GM23338 (cell line): ENCODE results near the gene MED19. TPM values are rescaled to one million over a fixed set of nuclear protein-coding genes. Genes with fewer than 3 reads are reported as not detected.

Source experiments
- ATAC-seq: fragments of 200-7000 bp; cut with Tn5 transposase; 3 replicates; pipeline ENCODE4 v1.9.1; 2020
- DNase-seq: peaks from one replicate; pipeline ENCODE4 v3.0.0-alpha.2; 2015; ENCODE audit warnings: low spot score
- H2AFZ ChIP-seq: fragments of 200-600 bp; sonication (generic); 2 replicates; pipeline ENCODE4 v1.8.0; 2016; ENCODE audit warnings: antibody characterized with exemption, mild to moderate bottlenecking, moderate library complexity
- H3F3A ChIP-seq: fragments of 200-600 bp; sonication (generic); replicated peaks from 2 replicates; pipeline ENCODE4 v1.8.0; 2017; ENCODE audit warnings: antibody characterized with exemption, mixed run types, low read depth
- H3K27ac ChIP-seq: fragments of 200-600 bp; sonication (generic); 2 replicates; pipeline ENCODE4 v1.6.1; 2016; ENCODE audit warnings: low read depth
- H3K27me3 ChIP-seq: fragments of 200-600 bp; sonication (generic); 2 replicates; pipeline ENCODE4 v1.8.0; 2016; ENCODE audit warnings: mild to moderate bottlenecking, mixed run types, moderate library complexity; ENCODE audit not compliant: insufficient read depth
- H3K36me3 ChIP-seq: fragments of 200-600 bp; sonication (generic); 2 replicates; pipeline ENCODE4 v1.8.0; 2016; ENCODE audit warnings: mild to moderate bottlenecking; ENCODE audit not compliant: insufficient read depth
- H3K4me1 ChIP-seq: fragments of 200-600 bp; sonication (generic); 2 replicates; pipeline ENCODE4 v1.8.0; 2016; ENCODE audit warnings: mild to moderate bottlenecking, moderate library complexity; ENCODE audit not compliant: insufficient read depth
- H3K4me2 ChIP-seq: fragments of 200-600 bp; sonication (generic); 2 replicates; pipeline ENCODE4 v1.7.1; 2017; ENCODE audit warnings: mixed run types
- H3K4me3 ChIP-seq: fragments of 200-600 bp; sonication (generic); 2 replicates; pipeline ENCODE4 v1.6.1; 2016; ENCODE audit warnings: mixed run types
- H3K79me2 ChIP-seq: fragments of 200-600 bp; sonication (generic); replicated peaks from 2 replicates; pipeline ENCODE4 v1.8.0; 2017; ENCODE audit warnings: mild to moderate bottlenecking; ENCODE audit not compliant: insufficient read depth
- H3K9me2 ChIP-seq: fragments of 200-600 bp; sonication (generic); 2 replicates; pipeline ENCODE4 v1.8.0; 2017; ENCODE audit not compliant: insufficient read depth
- H4K20me1 ChIP-seq: fragments of 200-600 bp; sonication (generic); replicated peaks from 2 replicates; pipeline ENCODE4 v1.8.0; 2017; ENCODE audit warnings: mild to moderate bottlenecking; ENCODE audit not compliant: insufficient read depth
- H3K27ac Mint-ChIP-seq: 2 replicates; pipeline ENCODE4 v1.8.0; 2020; ENCODE audit warnings: inconsistent platforms, mild to moderate bottlenecking, moderate library complexity, mixed read lengths
- H3K27me3 Mint-ChIP-seq: 3 replicates; pipeline ENCODE4 v1.8.0; 2022; ENCODE audit warnings: low read depth, mild to moderate bottlenecking, moderate library complexity, mixed read lengths, inconsistent platforms; ENCODE audit not compliant: insufficient read depth, poor library complexity
- H3K36me3 Mint-ChIP-seq: 3 replicates; pipeline ENCODE4 v1.8.0; 2021; ENCODE audit warnings: low read depth, mild to moderate bottlenecking, inconsistent platforms, moderate library complexity, mixed read lengths
- H3K4me1 Mint-ChIP-seq: 3 replicates; pipeline ENCODE4 v1.8.0; 2020; ENCODE audit warnings: mild to moderate bottlenecking, inconsistent platforms, mixed read lengths
- H3K4me3 Mint-ChIP-seq: 3 replicates; pipeline ENCODE4 v1.8.0; 2021; ENCODE audit warnings: moderate library complexity, mild to moderate bottlenecking, inconsistent platforms, mixed read lengths
- H3K9me3 Mint-ChIP-seq: 3 replicates; pipeline ENCODE4 v1.8.0; 2020; ENCODE audit warnings: moderate library complexity, mild to moderate bottlenecking, inconsistent platforms, mixed read lengths
- CREB1 ChIP-seq: fragments of 250-450 bp; sonication (Bioruptor Pico); IDR thresholded peaks from 2 replicates; pipeline ENCODE4 v1.5.0; 2020; ENCODE audit warnings: low read depth, mild to moderate bottlenecking, moderate library complexity
- CTCF ChIP-seq, 2 experiments: fragments of 200-600 bp in 1 of 2; sonication (generic) in 1 of 2; conservative IDR thresholded peaks; 2 replicates each; pipeline versions ENCODE4 v1.5.1 to v1.6.1; 2016 to 2017; ENCODE audit warnings: antibody characterized with exemption in 2 of 2, low read depth in 2 of 2, mild to moderate bottlenecking in 2 of 2, moderate library complexity in 1 of 2
- ETS1 ChIP-seq: IDR thresholded peaks from 2 replicates; pipeline ENCODE4 v1.6.1; 2016; ENCODE audit warnings: antibody characterized with exemption
- EZH2 ChIP-seq: fragments of 200-600 bp; sonication (generic); IDR thresholded peaks from one replicate; pipeline ENCODE4 v1.8.0; 2017; ENCODE audit warnings: antibody characterized with exemption, mild to moderate bottlenecking, low read depth; ENCODE audit not compliant: unreplicated experiment
- JUNB ChIP-seq: IDR thresholded peaks from one replicate; pipeline ENCODE4 v1.6.1; 2016; ENCODE audit warnings: antibody characterized with exemption; ENCODE audit not compliant: unreplicated experiment
- POLR2AphosphoS5 ChIP-seq: IDR thresholded peaks from 2 replicates; pipeline ENCODE4 v1.6.1; 2016; ENCODE audit warnings: antibody characterized with exemption, low read depth
- REST ChIP-seq: IDR thresholded peaks from one replicate; pipeline ENCODE4 v1.6.1; 2018; ENCODE audit warnings: antibody characterized with exemption; ENCODE audit not compliant: unreplicated experiment
- ZNF114 ChIP-seq: fragments of 250-450 bp; sonication (Bioruptor Pico); IDR thresholded peaks from 2 replicates; pipeline ENCODE4 v1.5.0; 2020; ENCODE audit warnings: mild to moderate bottlenecking, moderate library complexity
- ZNF331 ChIP-seq: fragments of 250-450 bp; sonication (Bioruptor Pico); IDR thresholded peaks from 2 replicates; pipeline ENCODE4 v1.5.0; 2020; ENCODE audit warnings: low read depth, mild to moderate bottlenecking, moderate library complexity
- polyA plus RNA-seq: library from polyadenylated mRNA; unstranded; fragments of >200 nt; fragmentation: Nextera tagmentation; extraction: Ambion mirVana; gene quantifications from 2 replicates; pipeline ENCODE4 v1.2.1, GENCODE V29; 2016
- total RNA-seq: library from RNA; depleted of rRNA; stranded (reverse); fragments of >200 nt; shearing (Covaris generic); gene quantifications from 2 replicates; pipeline ENCODE4 v1.2.3, GENCODE V29; 2014

The MED19 gene
- total and polyA plus RNA-seq, 2 experiments from 2014 or later: 17.7 to 64.9 TPM

- Histone ChIP-seq H3K4me1 (peaks cover 5% of the 10 kb centered on the region; the same call in 1 of the 2 replicates), H2AFZ (peak overlapping the region; percentile 0; the same call in 1 of the 2 replicates), H3K9me2 (no peaks in the 10 kb centered on the region), H3K27me3 (no peaks in the 10 kb centered on the region), H3K27ac (peak overlapping the region; percentile 88), H3K36me3 (peaks cover 13% of the 10 kb centered on the region; the same call in 1 of the 2 replicates), H3K4me3 (peak overlapping the region; percentile 87), H4K20me1 (peaks cover 7% of the 10 kb centered on the region), H3K79me2 (peaks cover 51% of the 10 kb centered on the region), H3F3A (peaks cover 6% of the 10 kb centered on the region), H3K4me2 (peak overlapping the region; percentile 88)
- Mint-ChIP-seq H3K4me3 (peak overlapping the region; percentile 97), H3K4me1 (peaks cover 20% of the 10 kb centered on the region), H3K36me3 (peaks cover 23% of the 10 kb centered on the region), H3K27ac (peak overlapping the region; percentile 96), H3K27me3 (peaks cover 18% of the 10 kb centered on the region), H3K9me3 (peaks cover 2% of the 10 kb centered on the region; the same call in 2 of the 3 replicates)
- DNase-seq (peak; percentile 43), ATAC-seq (peak; percentile 10)
- TF ChIP-seq CTCF (conservative IDR thresholded peaks at IDR 0.05; ENCODE audit: low read depth in 2 of 2) (no peak), ZNF331 (CRISPR knock-in tag) (no peak)
These were observed 43.6 kb downstream of the MED19 start for GRCh38 chr11:57668434-57668782.

GRCh38 chr11:57667736-57668433 lies 44.1 kb downstream of the MED19 start, which contains the start of gene ZDHHC5:
TSS of gene ZDHHC5 (plus strand) at chr11:57668114. CDS start at chr11:57673091, 4,977 bp downstream.
- H3K27ac ChIP-seq: peak within 1 kb of the TSS; percentile 88
- peaks cover 5% of the 10 kb centered on the region; the same call in 1 of the 2 replicates for H3K4me1 ChIP-seq
- Mint-ChIP-seq H3K9me3 (peaks cover 2% of the 10 kb centered on the region; the same call in 2 of the 3 replicates), H3K4me3 (peak within 1 kb of the TSS; percentile 97), H3K27ac (peak within 1 kb of the TSS; percentile 100), H3K36me3 (peaks cover 18% of the 10 kb centered on the region), H3K4me1 (peaks cover 15% of the 10 kb centered on the region), H3K27me3 (peaks cover 18% of the 10 kb centered on the region)
- no peaks in the 10 kb centered on the region for H3K9me2 ChIP-seq
- H4K20me1 ChIP-seq: peaks cover 7% of the 10 kb centered on the region; the same call in 1 of the 2 replicates
- H3K79me2 ChIP-seq: peaks cover 46% of the 10 kb centered on the region
- H3K4me3 ChIP-seq: peak within 1 kb of the TSS; percentile 87
- peak within 1 kb of the TSS; percentile 88 for H3K4me2 ChIP-seq
- peaks cover 10% of the 10 kb centered on the region; the same call in 1 of the 2 replicates for H3K36me3 ChIP-seq
- DNase-seq (peak; percentile 99), ATAC-seq (peak; percentile 87)
- H3K27me3 ChIP-seq: no peaks in the 10 kb centered on the region
- peak within 1 kb of the TSS; percentile 53 for H2AFZ ChIP-seq
- peaks cover 6% of the 10 kb centered on the region for H3F3A ChIP-seq
- TF ChIP-seq ETS1: no peak; the same call in 1 of the 2 replicates
- peak; percentile 58; the same call in 1 of the 2 replicates for TF ChIP-seq POLR2AphosphoS5
- no peak for TF ChIP-seq EZH2
- TF ChIP-seq JUNB: no peak
- 0 out of 2 replicates have a peak, but pooled peaks have one; percentile 7 for TF ChIP-seq CREB1 (CRISPR knock-in tag)
- TF ChIP-seq CTCF (conservative IDR thresholded peaks at IDR 0.05; ENCODE audit: low read depth in 2 of 2): peak in 1 of 2 experiments; percentile 10; a peak in 2 of 4 replicates
- TF ChIP-seq ZNF114 (CRISPR knock-in tag): no peak
- TF ChIP-seq REST: no peak
